Astrocyte (in vitro differentiated cells and primary cell): ENCODE data around the gene CSKMT.

ENCODE experiments used
- EZH2 ChIP-seq: IDR thresholded peaks from 2 replicates; pipeline ENCODE4 v1.6.1; 2012; ENCODE audit warnings: mild to moderate bottlenecking, low read length, inconsistent platforms; ENCODE audit not compliant: insufficient read depth
- TF ChIP-seq, protein P1 (sequence below): IDR thresholded peaks from 2 replicates; pipeline ENCODE4 v1.5.1; 2011; ENCODE audit warnings: low read depth, mild to moderate bottlenecking, inconsistent platforms, low read length, moderate library complexity; ENCODE audit not compliant: insufficient read depth

GRCh38 chr11:62627713-62628112, 37.4 kb upstream of the CSKMT start:
- TF ChIP-seq, protein P1, sequence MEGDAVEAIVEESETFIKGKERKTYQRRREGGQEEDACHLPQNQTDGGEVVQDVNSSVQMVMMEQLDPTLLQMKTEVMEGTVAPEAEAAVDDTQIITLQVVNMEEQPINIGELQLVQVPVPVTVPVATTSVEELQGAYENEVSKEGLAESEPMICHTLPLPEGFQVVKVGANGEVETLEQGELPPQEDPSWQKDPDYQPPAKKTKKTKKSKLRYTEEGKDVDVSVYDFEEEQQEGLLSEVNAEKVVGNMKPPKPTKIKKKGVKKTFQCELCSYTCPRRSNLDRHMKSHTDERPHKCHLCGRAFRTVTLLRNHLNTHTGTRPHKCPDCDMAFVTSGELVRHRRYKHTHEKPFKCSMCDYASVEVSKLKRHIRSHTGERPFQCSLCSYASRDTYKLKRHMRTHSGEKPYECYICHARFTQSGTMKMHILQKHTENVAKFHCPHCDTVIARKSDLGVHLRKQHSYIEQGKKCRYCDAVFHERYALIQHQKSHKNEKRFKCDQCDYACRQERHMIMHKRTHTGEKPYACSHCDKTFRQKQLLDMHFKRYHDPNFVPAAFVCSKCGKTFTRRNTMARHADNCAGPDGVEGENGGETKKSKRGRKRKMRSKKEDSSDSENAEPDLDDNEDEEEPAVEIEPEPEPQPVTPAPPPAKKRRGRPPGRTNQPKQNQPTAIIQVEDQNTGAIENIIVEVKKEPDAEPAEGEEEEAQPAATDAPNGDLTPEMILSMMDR: no peak
- TF ChIP-seq EZH2: no peak
